GM18951 (cell line): Measurements from ENCODE around the gene FAM168A.

Source experiments
- POLR2A ChIP-seq: IDR thresholded peaks from 4 replicates; pipeline ENCODE4 v1.6.1; 2011; ENCODE audit warnings: mild to moderate bottlenecking; ENCODE audit not compliant: insufficient read length, insufficient read depth; ENCODE audit errors: extremely low read depth
- in situ Hi-C: fragments of 300-500 bp; cut with MboI; formaldehyde crosslinking; loops from one replicate; pipeline ENCODE4 v1.12.0; 2022; ENCODE audit warnings: low sequenced_read_pairs, mixed read lengths, inconsistent platforms; ENCODE audit not compliant: unreplicated experiment

Gene FAM168A

DNA sequence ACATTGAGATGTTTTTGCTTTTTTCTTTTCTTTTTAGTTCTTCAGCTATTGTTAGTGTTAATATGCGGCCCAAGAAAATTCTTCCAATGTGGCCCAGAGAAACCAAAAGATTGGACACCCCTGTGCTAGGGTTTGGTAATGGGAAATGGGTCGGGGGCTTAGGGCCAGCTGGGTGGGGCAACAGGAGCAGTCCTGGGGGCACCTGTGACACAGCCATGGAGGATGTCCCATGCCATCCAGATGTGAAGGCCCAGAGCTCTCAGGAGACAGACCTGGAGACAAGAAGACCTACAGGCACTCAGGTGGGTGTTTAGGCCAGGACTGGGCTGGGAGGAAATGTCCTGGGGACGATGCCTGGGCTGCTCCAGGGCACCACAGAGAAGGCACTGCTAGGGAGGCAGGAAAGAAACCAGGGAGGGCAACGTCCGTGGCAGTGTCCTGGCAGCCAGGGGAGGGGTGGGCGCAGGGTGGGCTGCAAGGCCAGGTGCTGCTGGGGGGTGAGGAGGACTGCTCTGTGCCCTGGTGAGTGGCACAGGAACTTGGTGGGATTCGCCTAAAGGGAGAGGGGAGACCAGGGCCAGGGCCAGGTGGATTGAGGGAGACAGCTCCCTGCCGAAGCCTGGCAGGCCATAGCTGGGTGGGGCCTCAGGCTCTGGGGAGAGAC is 200.3 kb downstream of the FAM168A start:
- in situ Hi-C loops = no loop called here
- no peak for TF ChIP-seq POLR2A

DNA sequence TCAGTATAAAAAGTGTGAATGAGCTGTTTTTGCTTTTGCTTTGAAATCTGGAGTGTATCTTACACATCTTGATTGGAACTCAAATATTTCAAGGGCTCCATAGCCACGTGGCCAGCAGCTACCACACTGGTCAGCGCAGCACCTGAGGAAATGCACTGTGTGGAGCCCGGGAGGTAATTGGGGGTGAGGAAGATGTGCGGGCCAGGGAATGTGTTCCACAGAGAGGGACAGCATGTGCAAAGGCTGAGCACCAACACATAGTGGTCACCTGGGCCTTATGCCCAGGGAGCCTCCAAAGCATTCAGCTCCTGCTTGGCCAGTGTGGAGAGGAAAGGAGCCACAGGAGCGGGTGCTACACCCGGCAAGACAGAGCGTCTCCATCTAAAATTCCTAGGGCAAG is 200.9 kb downstream of the FAM168A start:
- no peak for TF ChIP-seq POLR2A
- in situ Hi-C loops = no loop called here

DNA sequence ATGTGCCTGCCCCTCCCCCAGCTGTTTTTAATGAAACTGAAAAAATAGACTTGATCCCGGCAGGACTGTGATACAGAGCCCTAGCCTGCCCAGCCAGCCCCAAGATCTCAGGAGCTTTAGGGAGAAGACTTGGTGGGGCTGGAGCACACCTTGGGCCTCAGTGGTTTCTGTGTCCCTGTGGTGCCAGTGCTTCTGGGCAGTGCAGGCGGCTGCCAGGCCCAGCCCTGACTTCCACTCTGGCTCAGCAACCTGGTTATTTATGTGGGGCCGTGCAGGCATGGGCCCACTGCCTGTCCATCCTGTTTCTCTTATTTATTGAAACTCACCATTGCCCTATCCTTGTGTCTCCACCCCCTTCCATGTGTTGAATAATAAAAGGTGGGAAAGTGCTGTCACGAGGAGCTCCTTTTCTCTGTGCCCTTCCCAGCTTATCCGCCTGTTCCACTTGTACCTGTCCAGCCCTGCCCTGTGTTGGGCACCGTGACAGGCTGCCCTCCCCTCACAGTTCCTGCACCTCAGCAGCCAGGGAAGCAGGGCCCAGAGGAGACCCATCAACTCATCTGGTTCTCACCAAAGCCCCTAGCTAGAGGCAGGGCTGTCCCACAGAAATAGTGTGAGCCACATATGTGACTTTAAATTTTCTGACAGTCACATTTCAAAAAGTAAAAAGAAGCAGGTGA is 201.5 kb downstream of the FAM168A start:
- in situ Hi-C loops = no loop called here
- peak; percentile 7 for TF ChIP-seq POLR2A

DNA sequence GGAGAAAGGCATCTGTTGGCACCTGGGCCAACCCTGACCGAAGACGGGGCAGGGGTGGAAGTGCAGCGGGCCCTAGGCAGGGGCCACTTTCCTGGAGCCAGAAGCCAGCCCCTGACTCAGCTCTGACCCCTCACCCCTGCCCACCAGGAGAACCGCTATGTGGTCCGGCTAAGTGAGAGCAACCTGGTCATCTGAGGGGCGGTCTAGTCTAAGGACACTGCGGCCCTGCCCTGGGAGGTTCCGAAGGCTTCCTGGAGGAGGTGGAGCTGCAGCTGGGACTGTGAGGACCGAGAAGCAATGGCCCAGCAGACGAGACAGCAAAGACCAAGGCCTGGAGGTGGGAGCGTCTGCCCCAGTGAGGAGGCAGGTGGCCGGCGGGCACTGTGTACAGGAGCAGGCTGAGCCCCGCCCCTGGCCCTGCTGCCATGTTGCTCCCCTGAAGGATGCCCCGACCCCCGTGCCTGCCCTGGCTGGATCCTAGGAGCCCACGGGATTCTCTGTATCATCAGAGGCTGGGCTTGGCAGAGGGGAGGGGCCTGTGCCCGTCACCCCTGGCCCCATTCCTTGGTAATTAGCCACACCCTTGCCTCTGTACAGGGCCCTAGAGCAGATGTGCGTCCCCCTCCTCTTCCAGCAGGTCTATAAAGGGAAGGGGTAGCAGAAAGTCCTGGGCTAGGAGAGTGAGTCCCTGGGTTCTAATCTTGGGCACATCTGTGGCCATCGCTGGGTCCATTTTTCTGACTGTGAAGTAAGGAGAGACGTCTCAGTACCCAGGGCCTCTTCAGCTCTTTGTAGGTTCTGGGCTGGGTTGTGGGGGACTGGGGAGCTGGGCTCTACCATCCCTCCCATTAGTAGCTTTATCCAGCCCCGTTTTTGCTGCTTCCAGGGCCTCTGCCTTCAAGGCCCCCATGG is 202.4 kb downstream of the FAM168A start:
- TF ChIP-seq POLR2A = peak; percentile 3
- in situ Hi-C loops = no loop called here

DNA sequence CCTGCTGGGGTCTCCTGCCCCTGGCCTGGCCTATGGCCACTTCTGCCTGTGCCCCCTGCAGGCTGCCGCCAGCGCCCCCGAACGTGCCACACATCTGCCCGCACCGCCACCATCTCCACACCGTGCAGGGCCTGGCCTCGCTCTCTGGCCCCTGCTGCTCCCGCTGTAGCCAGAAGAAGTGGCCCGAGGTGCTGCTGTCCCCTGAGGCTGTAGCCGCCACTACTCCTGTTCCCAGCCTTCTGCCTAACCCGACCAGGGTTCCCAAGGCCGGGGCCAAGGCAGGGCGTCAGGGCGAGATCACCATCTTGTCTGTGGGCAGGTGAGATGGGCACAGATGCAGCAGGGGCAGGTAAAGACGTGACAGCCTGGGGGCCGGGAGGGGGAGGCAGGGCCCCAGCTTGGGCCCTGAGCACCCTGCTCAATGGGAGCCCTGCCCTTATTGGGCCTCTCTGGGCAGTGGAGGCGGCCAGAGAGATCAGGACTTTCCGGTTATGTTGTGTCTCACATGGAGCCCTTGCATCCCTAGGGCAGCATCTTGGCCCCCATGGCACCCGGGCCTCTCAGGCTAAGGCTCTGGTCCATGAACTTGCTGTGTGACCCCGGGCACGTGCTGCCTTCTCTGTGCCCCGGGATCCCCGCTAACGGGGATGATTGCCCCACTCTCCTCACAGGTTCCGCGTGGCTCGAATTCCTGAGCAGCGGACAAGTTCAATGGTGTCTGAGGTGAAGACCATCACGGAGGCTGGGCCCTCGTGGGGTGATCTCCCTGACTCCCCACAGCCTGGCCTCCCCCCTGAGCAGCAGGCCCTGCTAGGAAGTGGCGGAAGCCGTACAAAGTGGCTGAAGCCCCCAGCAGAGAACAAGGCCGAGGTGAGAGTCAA is 203.3 kb downstream of the FAM168A start:
- TF ChIP-seq POLR2A = no peak
- in situ Hi-C loops = no loop called here

DNA sequence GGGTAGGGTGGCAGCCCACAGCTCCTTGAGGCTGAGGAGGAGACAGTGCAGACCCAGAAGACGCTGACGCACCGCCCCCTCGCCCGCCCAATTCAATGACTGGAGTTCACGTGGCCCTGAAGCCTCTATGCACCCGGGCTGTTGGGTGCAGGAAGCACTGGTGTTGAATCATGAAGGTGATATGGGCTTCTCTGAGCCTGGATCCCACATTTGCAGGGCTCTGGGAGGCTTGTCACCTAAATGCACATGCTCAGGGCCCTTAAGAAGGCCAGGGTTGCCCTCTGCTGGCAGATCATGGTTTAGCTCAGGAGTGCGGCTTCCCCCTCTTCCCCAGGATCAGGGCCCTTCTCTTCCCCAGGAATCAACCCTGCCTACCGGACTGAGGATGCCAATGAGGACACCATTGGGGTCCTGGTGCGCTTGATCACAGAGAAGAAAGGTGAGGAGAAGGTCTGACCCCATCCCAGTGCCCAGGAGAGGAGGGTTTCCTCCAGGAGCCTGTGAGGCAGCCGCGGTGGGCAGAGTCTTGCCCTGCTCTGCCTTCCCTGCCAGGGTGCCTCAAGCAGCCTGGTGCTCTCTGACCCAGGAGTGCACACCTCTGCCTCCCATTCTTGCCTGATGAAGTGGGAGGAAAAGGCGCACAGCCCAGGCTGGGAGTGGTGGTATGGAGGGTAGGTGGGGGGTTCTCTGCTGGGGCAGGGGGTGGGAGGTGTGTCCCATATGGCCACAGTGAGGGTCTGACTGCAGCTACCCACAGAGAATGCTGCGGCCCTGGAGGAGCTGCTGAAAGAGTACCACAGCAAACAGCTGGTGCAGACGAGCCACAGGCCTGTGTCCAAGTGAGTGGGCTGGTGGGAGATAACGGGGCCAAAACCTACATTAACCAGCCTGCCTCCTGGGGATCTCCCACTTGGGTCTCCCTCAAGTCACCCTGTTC is 204.2 kb downstream of the FAM168A start:
- peak; percentile 4 for TF ChIP-seq POLR2A
- in situ Hi-C loops = no loop called here

DNA sequence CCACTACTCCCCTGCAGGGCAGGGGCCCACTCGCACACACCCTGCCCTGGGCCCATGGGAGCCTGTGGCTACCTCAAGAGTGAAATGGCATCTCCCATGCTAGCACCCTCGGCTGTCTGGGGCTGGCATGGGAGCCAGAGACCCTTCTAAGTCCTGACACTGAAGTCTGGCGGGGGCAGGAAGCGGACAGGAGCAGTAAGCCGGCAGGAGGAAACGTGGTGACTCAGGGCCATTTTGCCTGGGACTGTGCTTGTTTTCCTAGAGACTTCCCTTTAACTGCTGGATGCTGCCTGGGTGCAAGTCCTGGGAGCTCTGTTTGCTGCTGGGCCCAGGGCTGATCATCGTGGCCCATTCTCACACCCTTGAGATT is 204.9 kb downstream of the FAM168A start:
- in situ Hi-C loops = no loop called here
- no peak for TF ChIP-seq POLR2A

DNA sequence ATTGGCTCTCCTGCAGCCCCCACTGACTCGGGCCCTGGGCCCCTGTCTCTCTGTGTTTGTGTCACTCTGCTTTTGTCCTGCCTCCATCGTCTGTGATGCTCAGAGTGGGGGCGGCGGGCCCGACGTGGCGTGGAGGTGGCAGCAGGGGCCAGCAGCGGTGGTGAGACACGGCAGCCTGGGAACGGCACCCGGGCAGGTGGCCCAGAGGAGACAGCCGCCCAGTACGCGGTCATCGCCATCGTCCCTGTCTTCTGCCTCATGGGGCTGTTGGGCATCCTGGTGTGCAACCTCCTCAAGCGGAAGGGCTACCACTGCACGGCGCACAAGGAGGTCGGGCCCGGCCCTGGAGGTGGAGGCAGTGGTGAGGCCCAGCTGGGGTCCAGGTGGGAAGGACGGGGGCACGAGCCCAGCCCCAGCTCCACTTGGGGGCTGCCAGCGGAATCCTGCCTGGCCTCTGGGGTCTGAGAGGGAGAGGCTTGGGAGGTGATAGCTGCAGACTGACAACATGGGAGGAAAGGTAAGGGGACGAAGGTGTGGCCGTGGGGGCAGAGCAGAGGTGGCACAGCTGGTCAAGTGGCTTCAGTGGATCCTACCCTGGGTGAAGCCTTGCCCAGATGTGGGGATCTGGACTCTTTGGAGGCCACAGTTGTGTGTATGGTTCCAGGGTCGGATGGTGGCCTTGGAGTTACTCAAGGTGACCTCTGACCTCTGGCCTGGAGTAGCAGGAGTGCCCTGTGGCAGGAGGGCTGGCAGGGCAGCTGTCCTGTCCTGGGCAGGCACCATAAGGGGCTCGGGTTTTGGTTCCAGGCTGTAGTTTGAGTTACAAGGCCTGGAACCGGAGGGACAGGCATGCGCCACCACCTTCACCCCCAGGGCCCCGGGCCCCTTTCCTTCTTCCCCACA is 205.6 kb downstream of the FAM168A start:
- TF ChIP-seq POLR2A = no peak
- in situ Hi-C loops = no loop called here

DNA sequence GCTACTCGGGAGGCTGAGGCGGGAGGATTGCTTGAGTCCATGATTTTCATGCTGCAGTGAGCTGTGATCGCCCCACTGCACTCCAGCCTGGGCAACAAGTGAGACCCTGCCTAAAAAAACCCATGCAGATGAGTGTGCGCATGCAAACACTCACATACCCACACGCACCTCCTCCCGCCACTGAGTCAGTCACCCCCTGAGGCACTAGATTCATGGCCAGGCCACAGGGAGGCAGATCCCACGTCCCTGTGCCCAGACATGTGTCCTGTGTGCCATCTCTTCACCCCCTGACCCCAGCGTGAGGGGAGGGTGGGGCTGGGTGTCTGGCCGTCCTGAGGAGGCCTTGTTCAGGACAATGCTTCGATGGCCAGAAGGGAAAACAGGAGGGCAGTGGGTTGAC is 206.2 kb downstream of the FAM168A start:
- no peak for TF ChIP-seq POLR2A

DNA sequence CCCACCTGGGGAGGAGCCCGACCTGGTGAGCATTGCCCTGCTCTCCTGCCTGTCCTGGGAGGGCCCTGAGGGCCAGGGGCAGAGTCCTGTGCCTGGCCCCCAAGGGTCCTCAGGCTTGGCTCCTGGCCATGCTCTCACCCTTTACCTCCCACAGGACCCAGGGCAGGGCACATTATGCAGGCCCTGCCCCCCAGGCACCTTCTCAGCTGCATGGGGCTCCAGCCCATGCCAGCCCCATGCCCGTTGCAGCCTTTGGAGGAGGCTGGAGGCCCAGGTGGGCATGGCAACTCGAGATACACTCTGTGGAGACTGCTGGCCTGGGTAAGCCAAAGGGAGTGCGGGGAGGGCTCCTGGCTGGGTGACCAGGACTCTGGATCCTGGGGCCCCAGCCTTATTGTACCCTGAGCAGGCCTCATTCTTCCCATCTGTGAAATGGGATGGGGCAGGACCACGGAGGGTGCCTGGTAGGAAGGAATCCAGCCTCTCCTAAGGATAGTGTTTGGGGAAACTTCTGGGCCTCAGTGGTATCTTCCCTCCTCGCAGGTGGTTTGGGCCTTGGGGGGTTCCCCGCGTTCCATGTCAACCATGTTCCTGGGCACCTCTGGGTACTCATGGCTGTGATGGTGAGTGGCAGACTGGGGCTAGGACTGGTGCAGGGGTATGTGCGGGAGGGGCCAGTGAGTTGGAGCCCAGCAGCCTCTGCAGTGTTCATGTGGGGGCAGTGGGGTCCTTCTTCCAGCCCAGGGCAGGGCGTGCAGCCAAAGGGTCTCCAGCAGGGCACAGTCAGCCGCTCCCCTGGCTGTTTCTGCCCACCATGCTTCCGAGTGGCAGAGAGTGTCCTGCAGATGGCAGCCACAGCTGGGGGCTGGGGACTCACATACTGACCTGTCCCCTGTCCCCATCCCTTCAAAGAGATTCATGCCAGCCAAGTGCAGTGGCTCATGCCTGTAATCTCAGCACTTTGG is 207.0 kb downstream of the FAM168A start:
- in situ Hi-C loops = no loop called here

More for the DNA sequence above, 206.2 kb downstream of the FAM168A start:
- in situ Hi-C loops = no loop called here

DNA sequence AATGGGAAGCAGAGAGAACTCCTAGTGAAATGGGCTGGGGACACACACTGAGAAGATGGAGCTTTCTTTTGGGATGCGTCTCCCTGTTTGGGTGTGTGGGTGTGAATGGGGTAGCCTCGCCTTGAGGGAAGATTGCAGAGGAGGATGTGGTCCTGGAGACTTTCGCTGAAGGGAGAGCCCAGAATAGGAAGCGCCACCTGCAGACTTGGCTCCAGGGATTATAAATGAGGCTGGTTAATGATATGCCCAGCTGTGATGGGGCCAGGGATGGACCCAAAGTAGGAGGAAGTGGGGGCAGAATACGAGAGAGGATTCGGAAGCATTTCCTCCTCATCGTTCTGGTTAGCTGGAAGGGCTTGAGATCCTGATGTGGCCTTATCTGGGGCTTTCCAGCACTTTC is 208.0 kb downstream of the FAM168A start:
- no peak for TF ChIP-seq POLR2A
- in situ Hi-C loops = no loop called here

More for the DNA sequence above, 207.0 kb downstream of the FAM168A start:
- TF ChIP-seq POLR2A = no peak
